ENCODE results near the gene CNNM3.

DNA sequence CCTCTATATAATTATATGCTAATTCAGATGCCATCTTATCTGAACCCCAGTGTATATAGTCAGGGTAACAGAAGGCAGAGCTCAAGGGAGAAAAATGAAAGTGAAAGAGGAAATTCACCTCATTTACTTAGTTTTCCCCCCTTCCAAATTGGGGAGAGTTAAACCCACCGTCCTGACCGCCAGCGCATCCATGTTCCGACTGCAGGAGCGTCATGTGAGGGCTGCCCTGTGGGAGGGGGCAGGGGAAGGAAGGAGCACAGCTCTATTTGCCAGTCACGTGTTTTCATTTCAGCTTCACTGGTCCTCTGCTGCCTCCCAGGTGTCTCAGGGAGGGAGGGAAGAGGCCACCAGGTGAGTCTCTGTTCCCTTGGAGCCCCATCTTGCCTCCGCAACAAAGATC is 42.1 kb upstream of the CNNM3 start:
- TF ChIP-seq POLR2A (IDR thresholded peaks at IDR 0.05; ENCODE audit: extremely low read depth, insufficient read length) (no peak), CTCF (IDR thresholded peaks at IDR 0.05; ENCODE audit: low read depth, low read length) (no peak)
- TF ChIP-seq, protein P1, sequence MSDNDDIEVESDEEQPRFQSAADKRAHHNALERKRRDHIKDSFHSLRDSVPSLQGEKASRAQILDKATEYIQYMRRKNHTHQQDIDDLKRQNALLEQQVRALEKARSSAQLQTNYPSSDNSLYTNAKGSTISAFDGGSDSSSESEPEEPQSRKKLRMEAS (IDR thresholded peaks at IDR 0.05; ENCODE audit: low read depth, low read length): no peak

Measured in NB4 (cell line).